ENCODE data around the gene KIF7. TPM values are rescaled to one million over a fixed set of nuclear protein-coding genes. Genes with fewer than 3 reads are reported as not detected.

Gene KIF7
- total RNA-seq, 1 experiment from 2014 or later: 8.2 TPM

- H3K27me3 Mint-ChIP-seq (ENCODE audit: insufficient read depth, unreplicated experiment): no peaks in the 10 kb centered on the region
- H3K36me3 Mint-ChIP-seq (ENCODE audit: insufficient read depth, unreplicated experiment): peaks cover 94% of the 10 kb centered on the region
- ChIA-PET POLR2A (no interaction called here), CTCF (interaction anchor here (1.3 kb wide), 1 partner anchor 53 kb away, joined by 3 read pairs; the partner anchor contains the start of gene TICRR)
- no peaks in the 10 kb centered on the region for H3K27me3 ChIP-seq (replicated peaks; ENCODE audit: control insufficient read depth, insufficient read depth, low read length)
- DNase-seq: no peak
- H3K36me3 ChIP-seq (ENCODE audit: control insufficient read depth, insufficient read depth, low read length): no peaks in the 10 kb centered on the region; the same call in 1 of the 2 replicates
- no peaks in the 10 kb centered on the region for H3K9me3 Mint-ChIP-seq (ENCODE audit: unreplicated experiment)
- no peaks in the 10 kb centered on the region for H3K9me3 ChIP-seq
- H3K4me1 Mint-ChIP-seq (ENCODE audit: low read depth, unreplicated experiment): no peaks in the 10 kb centered on the region
- H3K4me1 ChIP-seq: no peaks in the 10 kb centered on the region
- H3K4me3 ChIP-seq (ENCODE audit: low read depth, low read length): no peak overlapping the region
- no TSS peak for BruUV-seq (replicated peaks)
- no peak overlapping the region for H3K4me3 Mint-ChIP-seq (ENCODE audit: unreplicated experiment)
- intact Hi-C loops (cut with micrococcal nuclease; ENCODE audit: unreplicated experiment): no loop called here
- H3K27ac Mint-ChIP-seq (ENCODE audit: unreplicated experiment): no peak overlapping the region
- TF ChIP-seq, protein P1, sequence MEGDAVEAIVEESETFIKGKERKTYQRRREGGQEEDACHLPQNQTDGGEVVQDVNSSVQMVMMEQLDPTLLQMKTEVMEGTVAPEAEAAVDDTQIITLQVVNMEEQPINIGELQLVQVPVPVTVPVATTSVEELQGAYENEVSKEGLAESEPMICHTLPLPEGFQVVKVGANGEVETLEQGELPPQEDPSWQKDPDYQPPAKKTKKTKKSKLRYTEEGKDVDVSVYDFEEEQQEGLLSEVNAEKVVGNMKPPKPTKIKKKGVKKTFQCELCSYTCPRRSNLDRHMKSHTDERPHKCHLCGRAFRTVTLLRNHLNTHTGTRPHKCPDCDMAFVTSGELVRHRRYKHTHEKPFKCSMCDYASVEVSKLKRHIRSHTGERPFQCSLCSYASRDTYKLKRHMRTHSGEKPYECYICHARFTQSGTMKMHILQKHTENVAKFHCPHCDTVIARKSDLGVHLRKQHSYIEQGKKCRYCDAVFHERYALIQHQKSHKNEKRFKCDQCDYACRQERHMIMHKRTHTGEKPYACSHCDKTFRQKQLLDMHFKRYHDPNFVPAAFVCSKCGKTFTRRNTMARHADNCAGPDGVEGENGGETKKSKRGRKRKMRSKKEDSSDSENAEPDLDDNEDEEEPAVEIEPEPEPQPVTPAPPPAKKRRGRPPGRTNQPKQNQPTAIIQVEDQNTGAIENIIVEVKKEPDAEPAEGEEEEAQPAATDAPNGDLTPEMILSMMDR (IDR thresholded peaks at IDR 0.05; ENCODE audit: insufficient read depth in 1 of 2, low read depth in 1 of 2, low read length in 1 of 2, severe bottlenecking in 1 of 2, unreplicated experiment in 1 of 2): no peak
Measured at GRCh38 chr15:89628301-89628700, 27.0 kb downstream of the KIF7 start.

- H3K36me3 Mint-ChIP-seq (ENCODE audit: insufficient read depth, unreplicated experiment): peaks cover 93% of the 10 kb centered on the region
- no peak overlapping the region for H3K4me3 Mint-ChIP-seq (ENCODE audit: unreplicated experiment)
- no peaks in the 10 kb centered on the region for H3K4me1 Mint-ChIP-seq (ENCODE audit: low read depth, unreplicated experiment)
- H3K27me3 Mint-ChIP-seq (ENCODE audit: insufficient read depth, unreplicated experiment): no peaks in the 10 kb centered on the region
- TF ChIP-seq, protein P1 (IDR thresholded peaks at IDR 0.05; ENCODE audit: insufficient read depth in 1 of 2, low read depth in 1 of 2, low read length in 1 of 2, severe bottlenecking in 1 of 2, unreplicated experiment in 1 of 2): no peak
- H3K36me3 ChIP-seq (ENCODE audit: control insufficient read depth, insufficient read depth, low read length): no peaks in the 10 kb centered on the region; the same call in 1 of the 2 replicates
- intact Hi-C loops (cut with micrococcal nuclease; ENCODE audit: unreplicated experiment): no loop called here
- H3K27ac Mint-ChIP-seq (ENCODE audit: unreplicated experiment): no peak overlapping the region
- DNase-seq: no peak
- ChIA-PET CTCF (interaction anchor here (1.3 kb wide), 1 partner anchor 52 kb away, joined by 3 read pairs; the partner anchor contains the start of gene TICRR), POLR2A (no interaction called here)
- BruUV-seq (replicated peaks): no TSS peak
- no peaks in the 10 kb centered on the region for H3K9me3 ChIP-seq
- no peaks in the 10 kb centered on the region for H3K9me3 Mint-ChIP-seq (ENCODE audit: unreplicated experiment)
- H3K4me3 ChIP-seq (ENCODE audit: low read depth, low read length): no peak overlapping the region
- H3K4me1 ChIP-seq: no peaks in the 10 kb centered on the region
- no peaks in the 10 kb centered on the region for H3K27me3 ChIP-seq (replicated peaks; ENCODE audit: control insufficient read depth, insufficient read depth, low read length)
Measured at GRCh38 chr15:89627256-89627970, 27.9 kb downstream of the KIF7 start.

- Histone ChIP-seq H3K36me3 (ENCODE audit: control insufficient read depth, insufficient read depth, low read length) (no peaks in the 10 kb centered on the region; the same call in 1 of the 2 replicates), H3K4me1 (no peaks in the 10 kb centered on the region), H3K27me3 (replicated peaks; ENCODE audit: control insufficient read depth, insufficient read depth, low read length) (no peaks in the 10 kb centered on the region), H3K4me3 (ENCODE audit: low read depth, low read length) (no peak overlapping the region), H3K9me3 (no peaks in the 10 kb centered on the region)
- no peak for DNase-seq
- Mint-ChIP-seq H3K27me3 (ENCODE audit: insufficient read depth, unreplicated experiment) (no peaks in the 10 kb centered on the region), H3K36me3 (ENCODE audit: insufficient read depth, unreplicated experiment) (peaks cover 93% of the 10 kb centered on the region), H3K27ac (ENCODE audit: unreplicated experiment) (no peak overlapping the region), H3K4me1 (ENCODE audit: low read depth, unreplicated experiment) (no peaks in the 10 kb centered on the region), H3K9me3 (ENCODE audit: unreplicated experiment) (no peaks in the 10 kb centered on the region), H3K4me3 (ENCODE audit: unreplicated experiment) (no peak overlapping the region)
- intact Hi-C loops (cut with micrococcal nuclease; ENCODE audit: unreplicated experiment): no loop called here
- CTCF ChIA-PET: no interaction called here
- TF ChIP-seq, protein P1 (IDR thresholded peaks at IDR 0.05; ENCODE audit: insufficient read depth in 1 of 2, low read depth in 1 of 2, low read length in 1 of 2, severe bottlenecking in 1 of 2, unreplicated experiment in 1 of 2): no peak
- POLR2A ChIA-PET: no interaction called here
- BruUV-seq (replicated peaks): no TSS peak
Measured at GRCh38 chr15:89625716-89626115, 29.6 kb downstream of the KIF7 start.

Data from Caco-2 (cell line).